Measurements from ENCODE around the gene GYS1.
"Not testable (repeated sequence)": the region's sequence is repeated elsewhere in the genome, so short reads cannot be mapped to it uniquely, and the experiment has no call there.

Gene GYS1

GRCh38 chr19:48933382-48933932 lies 59.7 kb downstream of the GYS1 start, which contains the start of gene DHDH:
Gene DHDH (plus strand): TSS chr19:48933699. CDS start chr19:48933722, 23 bp downstream.
- DNase-seq = peak; percentile 93 to 98 (median 96)

DNA sequence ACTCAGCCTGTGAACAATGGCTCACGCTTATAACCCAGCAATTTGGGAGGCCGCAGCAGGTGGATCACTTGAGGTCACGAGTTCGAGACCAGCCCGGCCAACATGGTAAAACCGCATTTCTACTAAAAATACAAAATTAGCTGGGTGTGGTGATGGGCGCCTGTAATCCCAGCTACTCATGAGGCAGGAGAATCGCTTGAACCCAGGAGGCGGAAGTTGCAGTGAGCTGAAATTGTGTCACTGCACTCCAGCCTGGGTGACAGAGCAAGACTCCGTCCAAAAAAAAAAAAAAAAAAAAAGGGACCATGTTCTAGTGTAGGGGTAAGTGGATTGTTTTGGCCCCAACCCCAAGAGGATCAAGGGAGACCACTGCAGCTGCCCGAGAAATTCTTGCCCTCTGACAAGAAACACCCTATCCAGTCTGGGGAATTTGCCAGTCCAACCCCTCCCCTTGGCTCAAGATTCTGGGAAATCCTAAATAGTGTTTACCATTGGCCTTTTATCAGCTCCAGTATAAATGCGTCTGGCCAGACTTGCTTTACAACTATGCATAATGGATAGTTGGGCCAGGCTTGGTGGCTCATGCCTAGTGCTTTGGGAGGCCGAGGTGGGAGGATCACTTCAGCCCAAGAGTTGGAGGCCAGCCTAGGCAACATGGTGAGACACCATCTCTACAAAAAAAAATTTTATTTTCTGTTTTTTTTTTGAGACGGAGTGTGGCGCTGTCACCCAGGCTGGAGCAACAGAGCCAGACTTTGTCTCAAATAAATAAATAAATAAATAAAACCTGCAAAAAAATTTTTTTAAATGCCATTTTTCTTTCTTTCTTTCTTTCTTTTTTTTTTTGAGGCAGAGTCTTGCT lies 64.7 kb downstream of the GYS1 start:
- no peak for DNase-seq

DNA sequence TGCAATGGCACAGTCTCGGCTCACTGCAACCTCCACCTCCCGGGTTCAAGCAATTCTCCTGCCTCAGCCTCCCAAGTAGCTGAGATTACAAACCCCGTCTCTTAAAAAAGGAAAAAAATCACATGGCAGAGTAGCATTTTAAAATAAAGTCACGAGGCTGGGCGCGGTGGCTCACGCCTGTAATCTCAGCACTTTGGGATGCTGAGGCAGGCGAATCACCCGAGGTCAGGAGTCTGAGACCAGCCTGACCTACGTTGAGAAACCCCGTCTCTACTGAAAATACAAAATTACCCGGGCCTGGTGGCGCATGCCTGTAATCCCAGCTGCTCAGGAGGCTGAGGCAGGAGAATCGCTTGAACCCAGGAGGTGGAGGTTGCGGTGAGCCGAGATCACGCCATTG lies 65.4 kb downstream of the GYS1 start:
- DNase-seq = not testable (repeated sequence)

DNA sequence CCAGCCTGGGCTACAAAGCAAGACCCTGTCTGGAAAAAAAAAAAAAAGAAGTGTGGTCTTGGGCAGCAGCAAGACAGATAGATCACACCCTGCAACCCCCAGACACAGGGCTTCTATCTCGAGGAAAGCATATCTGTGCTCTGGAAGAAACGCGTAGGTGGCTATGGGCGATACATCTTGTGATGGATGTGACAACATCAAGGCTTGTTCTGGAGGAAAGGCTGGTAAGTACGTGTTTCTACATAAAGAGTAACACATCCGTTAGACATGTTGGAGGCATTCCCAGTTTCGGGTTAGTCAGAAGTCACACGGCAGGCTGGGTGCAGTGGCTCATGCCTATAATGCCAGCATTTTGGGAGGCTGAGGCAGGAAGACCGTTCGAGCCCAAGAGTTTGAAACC lies 66.2 kb downstream of the GYS1 start:
- peak in 1 of 3 experiments; percentile 4 for DNase-seq

DNA sequence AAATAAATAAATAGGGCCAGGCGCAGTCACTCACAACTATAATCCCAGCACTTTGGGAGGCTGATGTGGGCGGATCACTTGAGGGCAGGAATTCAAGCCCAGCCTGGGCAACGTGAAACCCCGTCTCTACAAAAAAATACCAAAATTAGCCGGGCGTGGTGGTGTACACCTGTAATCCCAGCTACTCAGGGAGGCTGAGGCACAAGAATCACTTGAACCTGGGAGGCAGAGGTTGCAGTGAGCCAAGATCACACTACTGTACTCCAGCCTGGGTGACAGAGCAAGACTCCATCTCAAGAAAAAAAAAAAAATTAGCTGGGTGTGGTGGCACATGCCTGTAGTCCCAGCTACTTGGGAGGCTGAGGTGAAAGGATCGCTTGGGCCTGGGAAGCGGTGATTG lies 67.2 kb downstream of the GYS1 start:
- DNase-seq = not testable (repeated sequence)

- DNase-seq = no peak
These were observed 67.8 kb downstream of the GYS1 start for GRCh38 chr19:48925240-48925843.

GRCh38 chr19:48922548-48923490 lies 70.3 kb downstream of the GYS1 start:
- no peak for DNase-seq

DNA sequence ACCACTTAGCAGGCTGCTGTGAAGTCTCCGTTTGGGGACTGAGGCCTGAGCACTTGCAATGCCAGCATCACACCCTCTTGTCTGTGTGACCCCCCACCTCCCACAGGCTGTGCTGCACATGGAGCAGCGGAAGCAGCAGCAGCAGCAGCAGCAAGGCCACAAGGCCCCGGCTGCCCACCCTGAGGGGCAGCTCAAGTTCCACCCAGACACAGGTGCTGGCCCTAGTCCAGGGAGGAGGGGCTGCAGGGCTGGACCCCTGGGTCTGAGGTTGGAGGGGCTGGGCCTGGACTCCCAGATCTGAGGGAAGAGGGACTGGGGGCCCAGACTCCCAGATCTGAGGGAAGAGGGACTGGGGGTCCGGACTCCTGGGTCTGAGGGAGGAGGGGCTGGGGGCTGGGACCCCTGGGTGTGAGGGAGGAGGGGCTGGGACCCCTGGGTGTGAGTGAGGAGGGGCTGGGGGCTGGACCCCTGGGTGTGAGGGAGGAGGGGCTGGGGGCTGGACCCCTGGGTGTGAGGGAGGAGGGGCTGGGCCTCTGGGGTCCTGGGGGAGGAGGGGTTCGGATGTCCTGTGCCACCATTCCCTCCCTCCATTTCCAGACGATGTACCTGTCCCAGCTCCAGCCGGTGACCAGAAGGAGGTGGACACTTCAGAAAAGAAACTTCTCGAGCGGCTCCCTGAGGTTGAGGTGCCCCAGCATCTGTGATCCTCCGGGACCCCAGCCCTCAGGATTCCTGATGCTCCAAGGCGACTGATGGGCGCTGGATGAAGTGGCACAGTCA lies 71.2 kb downstream of the GYS1 start:
- no peak for DNase-seq

- DNase-seq = no peak
These were observed 72.2 kb downstream of the GYS1 start for GRCh38 chr19:48920949-48921348.

DNA sequence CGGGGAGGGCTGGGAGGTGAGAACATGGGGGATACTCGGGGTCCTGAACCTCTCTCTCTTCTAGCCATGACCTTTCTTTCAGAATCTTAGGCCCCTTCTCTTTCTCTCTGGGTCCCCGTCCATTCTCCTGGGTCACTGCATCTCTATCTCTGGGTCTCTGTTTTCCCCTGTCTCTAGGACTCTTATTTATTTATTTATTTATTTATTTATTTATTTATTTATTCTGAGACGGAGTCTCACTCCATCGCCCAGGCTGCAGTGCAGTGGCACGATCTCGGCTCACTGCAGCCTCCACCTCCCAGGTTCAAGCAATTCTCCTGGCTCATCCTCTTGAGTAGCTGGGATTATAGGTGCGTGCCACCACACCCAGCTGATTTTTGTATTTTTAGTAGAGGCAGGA lies 73.8 kb downstream of the GYS1 start:
- DNase-seq = not testable (repeated sequence)

DNA sequence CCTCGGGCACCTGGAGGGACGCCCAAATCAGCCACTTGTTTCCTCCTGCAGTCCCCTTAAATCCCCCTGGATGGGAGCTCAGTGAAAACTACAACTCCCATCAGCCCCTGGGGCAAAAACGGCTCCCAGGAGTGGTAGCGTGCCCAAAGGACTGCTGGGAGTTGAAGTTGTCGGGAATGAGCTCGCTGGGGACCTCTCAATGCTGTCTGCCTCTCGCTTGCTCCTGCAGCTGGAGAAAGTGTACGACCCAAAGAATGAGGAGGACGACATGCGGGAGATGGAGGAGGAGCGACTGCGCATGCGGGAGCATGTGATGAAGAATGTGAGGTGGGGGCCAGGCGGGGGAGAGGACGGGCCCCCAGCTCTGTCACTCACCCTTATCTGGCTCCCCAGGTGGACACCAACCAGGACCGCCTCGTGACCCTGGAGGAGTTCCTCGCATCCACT lies 74.3 kb downstream of the GYS1 start:
- peak in 2 of 3 experiments; percentile 2 to 15 for DNase-seq

Data from NCI-H1417 (cell line).